H1 (cell line): ENCODE data around the gene SLC16A8. TPM values are rescaled to one million over a fixed set of nuclear protein-coding genes. Genes with fewer than 3 reads are reported as not detected.

ENCODE experiments used
- CTCF ChIA-PET: fragments of 300-600 bp; sonication (Branson Sonifier 250); formaldehyde crosslinking; loops from one replicate; lab custom pipeline; 2021; ENCODE audit not compliant: partially characterized antibody; lab: Charles Lee
- POLR2A ChIA-PET: fragments of 300-600 bp; sonication (Branson Sonifier 250); formaldehyde crosslinking; loops from one replicate; lab custom pipeline; 2021; ENCODE audit warnings: inconsistent platforms; ENCODE audit not compliant: partially characterized antibody; lab: Charles Lee
- DNase-seq, 2 experiments: peaks; one replicate each; pipeline versions ENCODE4 v3.0.0 to v3.0.0-alpha.2; 2010 to 2022; ENCODE audit warnings: low spot score in 2 of 2, low read depth in 1 of 2, mixed read lengths in 1 of 2
- FAIRE-seq: peaks from 2 replicates; lab custom pipeline; 2011; peaks lifted over from hg19 to GRCh38; lab: Jason Lieb, UNC
- H2AFZ ChIP-seq: 2 replicates; pipeline ENCODE4 v1.8.1; 2012; ENCODE audit warnings: low read length, inconsistent platforms
- H2AK5ac ChIP-seq: 2 replicates; pipeline ENCODE4 v1.6.1; 2013; ENCODE audit warnings: low read depth, low read length
- H2BK120ac ChIP-seq: replicated peaks from 2 replicates; pipeline ENCODE3; 2013; ENCODE audit warnings: low read depth, low read length, inconsistent platforms
- H2BK12ac ChIP-seq: 2 replicates; pipeline ENCODE4 v1.6.1; 2013; ENCODE audit warnings: low read depth, low read length
- H2BK15ac ChIP-seq: 2 replicates; pipeline ENCODE4 v1.6.1; 2013; ENCODE audit warnings: low read length
- H2BK20ac ChIP-seq: 2 replicates; pipeline ENCODE4 v1.6.1; 2013; ENCODE audit warnings: low read length
- H2BK5ac ChIP-seq: 2 replicates; pipeline ENCODE4 v1.6.1; 2013; ENCODE audit warnings: low read depth, low read length
- H3K14ac ChIP-seq: 2 replicates; pipeline ENCODE4 v1.6.1; 2013; ENCODE audit warnings: inconsistent platforms; ENCODE audit not compliant: insufficient read length
- H3K18ac ChIP-seq: 2 replicates; pipeline ENCODE4 v1.6.1; 2013; ENCODE audit warnings: low read length; ENCODE audit errors: extremely low read depth
- H3K23ac ChIP-seq: 2 replicates; pipeline ENCODE4 v1.6.1; 2013; ENCODE audit warnings: inconsistent platforms; ENCODE audit not compliant: insufficient read length
- H3K23me2 ChIP-seq: 2 replicates; pipeline ENCODE4 v1.6.1; 2013; ENCODE audit warnings: low read depth, low read length
- H3K27ac ChIP-seq: 2 replicates; pipeline ENCODE4 v1.6.1; 2011; ENCODE audit warnings: low read depth, low read length, inconsistent platforms
- H3K27me3 ChIP-seq, 4 experiments: replicated peaks in 1 of 4; 1 replicate in 1 of 4; 2 replicates in 3 of 4; pipeline versions ENCODE4 v1.6.1 to v1.8.1; 2011 to 2013; ENCODE audit warnings: low read length in 3 of 4, mild to moderate bottlenecking in 3 of 4, inconsistent platforms in 2 of 4, mixed read lengths in 2 of 4, moderate library complexity in 1 of 4; ENCODE audit not compliant: control insufficient read depth in 3 of 4, insufficient read depth in 3 of 4; ENCODE audit errors: extremely low read depth in 1 of 4
- H3K36me3 ChIP-seq, 4 experiments: 2 replicates each; pipeline versions ENCODE4 v1.6.1 to v1.8.1; 2011 to 2013; ENCODE audit warnings: mild to moderate bottlenecking in 4 of 4, low read length in 3 of 4, moderate library complexity in 2 of 4, control low read depth in 1 of 4, inconsistent platforms in 1 of 4; ENCODE audit not compliant: insufficient read depth in 4 of 4, control insufficient read depth in 2 of 4
- H3K4ac ChIP-seq: replicated peaks from 2 replicates; pipeline ENCODE3; 2013; ENCODE audit warnings: low read length, low read depth, mixed read lengths, inconsistent platforms; ENCODE audit not compliant: insufficient read length
- H3K4me1 ChIP-seq, 4 experiments: replicated peaks in 1 of 4; 1 replicate in 1 of 4; 2 replicates in 3 of 4; pipeline versions ENCODE4 v1.6.1 to v1.8.1; 2011 to 2013; ENCODE audit warnings: low read length in 3 of 4, inconsistent platforms in 2 of 4, mixed read lengths in 1 of 4; ENCODE audit not compliant: insufficient read depth in 4 of 4, control insufficient read depth in 3 of 4
- H3K4me2 ChIP-seq, 2 experiments: 2 replicates each; pipeline versions ENCODE4 v1.6.1 to v1.8.1; 2011 to 2013; ENCODE audit warnings: low read depth in 2 of 2, low read length in 2 of 2, control low read depth in 1 of 2, inconsistent platforms in 1 of 2, mild to moderate bottlenecking in 1 of 2; ENCODE audit not compliant: insufficient read depth in 1 of 2
- H3K4me3 ChIP-seq, 4 experiments: fragments of 200-600, 300-600 bp in 1 of 4; sonication (generic), shearing (Covaris generic), sonication (Bioruptor Twin) in 1 of 4; 2 replicates each; pipeline versions ENCODE4 v1.5.1 to v1.8.1; 2011 to 2016; ENCODE audit warnings: low read length in 4 of 4, low read depth in 3 of 4, control low read depth in 2 of 4, inconsistent platforms in 2 of 4, mild to moderate bottlenecking in 2 of 4, mixed read lengths in 1 of 4, moderate library complexity in 1 of 4; ENCODE audit not compliant: insufficient read depth in 2 of 4; ENCODE audit errors: extremely low read depth in 1 of 4
- H3K56ac ChIP-seq: replicated peaks from 2 replicates; pipeline ENCODE3; 2013; ENCODE audit warnings: low read depth, mild to moderate bottlenecking, mixed read lengths, low read length, inconsistent platforms; ENCODE audit not compliant: insufficient read length
- H3K79me1 ChIP-seq: 2 replicates; pipeline ENCODE4 v1.6.1; 2013; ENCODE audit warnings: low read depth, low read length, control low read depth
- H3K79me2 ChIP-seq, 2 experiments: 2 replicates each; pipeline versions ENCODE4 v1.6.1 to v1.8.1; 2012 to 2013; ENCODE audit warnings: low read length in 2 of 2, mild to moderate bottlenecking in 2 of 2, inconsistent platforms in 1 of 2; ENCODE audit not compliant: insufficient read depth in 2 of 2, control insufficient read depth in 1 of 2
- H3K9ac ChIP-seq, 4 experiments: replicated peaks in 1 of 4; 1 replicate in 1 of 4; 2 replicates in 3 of 4; pipeline versions ENCODE4 v1.6.1 to v1.8.1; 2011 to 2013; ENCODE audit warnings: low read depth in 3 of 4, low read length in 3 of 4, control low read depth in 2 of 4, mild to moderate bottlenecking in 2 of 4, moderate library complexity in 2 of 4, inconsistent platforms in 1 of 4; ENCODE audit errors: extremely low read depth in 1 of 4
- H3K9me3 ChIP-seq, 2 experiments: 2 replicates each; pipeline versions ENCODE4 v1.6.1 to v1.8.1; 2012 to 2013; ENCODE audit warnings: mild to moderate bottlenecking in 2 of 2, moderate library complexity in 2 of 2, control low read depth in 1 of 2, inconsistent platforms in 1 of 2, low read depth in 1 of 2, low read length in 1 of 2, mixed read lengths in 1 of 2; ENCODE audit not compliant: insufficient read depth in 2 of 2
- H4K20me1 ChIP-seq, 2 experiments: replicated peaks in 1 of 2; 2 replicates each; pipeline versions ENCODE3 to v1.8.1; 2011 to 2013; ENCODE audit warnings: inconsistent platforms in 2 of 2, low read length in 2 of 2, mild to moderate bottlenecking in 1 of 2; ENCODE audit not compliant: insufficient read depth in 2 of 2, control insufficient read depth in 1 of 2
- H4K5ac ChIP-seq: 2 replicates; pipeline ENCODE4 v1.6.1; 2013; ENCODE audit warnings: low read length, low read depth, mixed read lengths, inconsistent platforms; ENCODE audit not compliant: insufficient read length
- H4K8ac ChIP-seq: 2 replicates; pipeline ENCODE4 v1.8.0; 2013; ENCODE audit warnings: mild to moderate bottlenecking, moderate library complexity, low read length, inconsistent platforms; ENCODE audit not compliant: insufficient read depth; ENCODE audit errors: extremely low read depth
- H4K91ac ChIP-seq: replicated peaks from 2 replicates; pipeline ENCODE3; 2013; ENCODE audit warnings: low read length, mixed read lengths, inconsistent platforms; ENCODE audit not compliant: insufficient read length
- CTCF ChIP-seq, 3 experiments: IDR thresholded peaks; 1 replicate in 2 of 3; 2 replicates in 1 of 3; pipeline versions ENCODE4 v1.5.1 to v1.6.1; 2011; ENCODE audit warnings: low read length in 3 of 3, mild to moderate bottlenecking in 3 of 3, inconsistent platforms in 2 of 3, low read depth in 1 of 3, moderate library complexity in 1 of 3; ENCODE audit not compliant: insufficient read depth in 1 of 3; ENCODE audit errors: control extremely low read depth in 1 of 3
- EGR1 ChIP-seq: IDR thresholded peaks from 2 replicates; pipeline ENCODE4 v1.6.1; 2011; ENCODE audit warnings: low read depth, low read length, borderline replicate concordance
- JUND ChIP-seq: IDR thresholded peaks from 2 replicates; pipeline ENCODE4 v1.6.1; 2011; ENCODE audit warnings: mild to moderate bottlenecking, improper control_type of control experiment, low read length
- RAD21 ChIP-seq, 2 experiments: IDR thresholded peaks in 1 of 2; conservative IDR thresholded peaks in 1 of 2; 2 replicates each; pipeline ENCODE4 v1.6.1; 2011; ENCODE audit warnings: low read depth in 2 of 2, low read length in 2 of 2, improper control_type of control experiment in 1 of 2, inconsistent platforms in 1 of 2, mild to moderate bottlenecking in 1 of 2, moderate library complexity in 1 of 2
- SP4 ChIP-seq: IDR thresholded peaks from 2 replicates; pipeline ENCODE4 v1.6.1; 2012; ENCODE audit warnings: low read length, inconsistent platforms
- WGBS, 2 experiments: shearing (Covaris generic) in 1 of 2; methylation state at CpG; one replicate each; pipeline versions ENCODE4 v1.1.6 to v1.1.7; 2013 to 2015; ENCODE audit warnings: low lambda C conversion rate in 2 of 2, mixed read lengths in 2 of 2, inconsistent platforms in 1 of 2, low coverage in 1 of 2, missing lambda C conversion rate in 1 of 2; ENCODE audit not compliant: insufficient replicate concordance in 2 of 2, insufficient coverage in 1 of 2, insufficient read length in 1 of 2; ENCODE audit errors: extremely low coverage in 1 of 2, missing lambda C conversion rate in 1 of 2; 5-methylcytosine and 5-hydroxymethylcytosine counted together
- polyA plus RNA-seq, 7 experiments: library from polyadenylated mRNA; depleted of rRNA in 3 of 7; stranded (reverse) in 5 of 7; unstranded in 2 of 7; fragments of >200 nt in 5 of 7; fragments of 200-250 nt in 2 of 7; gene quantifications; 1 replicate in 5 of 7; 2 replicates in 1 of 7; 4 replicates in 1 of 7; pipeline versions ENCODE4 v1.2.1 to v1.2.3, GENCODE V29; 2011 to 2013; ENCODE audit warnings: missing spikeins in 2 of 7, mixed read lengths in 2 of 7
- total RNA-seq: library from RNA; stranded (reverse); fragmentation: NEBNext Ultra II Directional; extraction: Animal tissue kit (Norgen Biotek cat#: 25700); gene quantifications from 2 replicates; pipeline ENCODE4 v1.2.1, GENCODE V29; 2021

Gene SLC16A8
- total and polyA plus RNA-seq, 2 of the 8 experiments (the other 6 are each of a cell fraction or from before 2014, with no cell fraction given), result 0.70 TPM; not detected in 1

GRCh38 chr22:38069372-38070249 is 14.4 kb downstream of the SLC16A8 start:
- H3K56ac ChIP-seq, result no peak overlapping the region
- no peak overlapping the region for H2BK12ac ChIP-seq
- H3K23ac ChIP-seq, result no peak overlapping the region
- FAIRE-seq (no peak), DNase-seq (no peak)
- H4K5ac ChIP-seq, result no peak overlapping the region
- H4K8ac ChIP-seq, result 0 out of 2 replicates have a peak overlapping the region, but pooled peaks have one; percentile 2
- POLR2A ChIA-PET, result interaction anchor here (0.6 to 1.1 kb wide), 3 partner anchors 12 to 107 kb away, joined by 3 to 4 read pairs (median 3); no protein-coding TSS in a partner anchor
- no peaks in the 10 kb centered on the region for H3K79me2 ChIP-seq
- no peak overlapping the region for H2BK15ac ChIP-seq
- H3K27me3 ChIP-seq, result no peaks in the 10 kb centered on the region
- no peaks in the 10 kb centered on the region for H3K9me3 ChIP-seq
- no peaks in the 10 kb centered on the region for H3K23me2 ChIP-seq
- no peak overlapping the region; the same call in 1 of the 2 replicates for H3K27ac ChIP-seq
- H3K18ac ChIP-seq, result no peak overlapping the region
- no peaks in the 10 kb centered on the region for H3K4me1 ChIP-seq
- no peak overlapping the region for H3K14ac ChIP-seq
- CTCF ChIA-PET, result interaction anchor here (0.7 to 12.5 kb wide), 21 partner anchors 10 to 161 kb away, joined by 3 to 264 read pairs (median 4); partner anchors contain the start of genes PICK1 and SLC16A8
- no peaks in the 10 kb centered on the region for H3K79me1 ChIP-seq
- WGBS, 2 experiments, result 90% methylated on average over 20 of the region's 21 CpGs; no CpG with 5 or more reads in 1 of the 2 experiments
- no peak overlapping the region for H3K4me3 ChIP-seq
- peaks cover 0 to 5% of the 10 kb centered on the region in 2 experiments for H4K20me1 ChIP-seq
- H3K4me2 ChIP-seq, result no peak overlapping the region
- no peak overlapping the region for H2BK20ac ChIP-seq
- H3K9ac ChIP-seq, result 0 out of 7 replicates have a peak overlapping the region, but pooled peaks of 1 of the 4 experiments have one; percentile 11
- H4K91ac ChIP-seq, result no peak overlapping the region
- peaks cover 7 to 27% (median 15%) of the 10 kb centered on the region in 4 experiments; a peak in 7 of 8 replicates for H3K36me3 ChIP-seq
- no peak overlapping the region for H3K4ac ChIP-seq
- TF ChIP-seq EGR1 (no peak), JUND (no peak), RAD21 (IDR thresholded peaks at IDR 0.05 in 1 of 2, conservative IDR thresholded peaks at IDR 0.05 in 1 of 2; ENCODE audit: low read depth in 2 of 2, low read length in 2 of 2) (peak; percentile 57 to 76; a peak in 3 of 4 replicates), SP4 (no peak), CTCF (IDR thresholded peaks at IDR 0.05; ENCODE audit: control extremely low read depth in 1 of 3, insufficient read depth in 1 of 3, low read depth in 1 of 3, low read length in 3 of 3) (peak; percentile 64 to 88 (median 65))
- no peak overlapping the region for H2AK5ac ChIP-seq
- no peak overlapping the region for H2BK5ac ChIP-seq
- no peak overlapping the region for H2AFZ ChIP-seq
- H2BK120ac ChIP-seq, result no peak overlapping the region
